Pulmonary artery endothelial cell (primary cell): ENCODE data around the gene ASB2. TPM values are rescaled to one million over a fixed set of nuclear protein-coding genes. Genes with fewer than 3 reads are reported as not detected.

Experiments used
- DNase-seq: peaks from one replicate; pipeline ENCODE4 v3.0.0-alpha.2; 2011; ENCODE audit warnings: low read depth, low spot score
- total RNA-seq: library from RNA; depleted of rRNA; stranded (reverse); fragments of >200 nt; gene quantifications from 2 replicates; pipeline ENCODE4 v1.2.3, GENCODE V29; 2014

ASB2 gene
- not detected in 2 replicates for total RNA-seq

DNA sequence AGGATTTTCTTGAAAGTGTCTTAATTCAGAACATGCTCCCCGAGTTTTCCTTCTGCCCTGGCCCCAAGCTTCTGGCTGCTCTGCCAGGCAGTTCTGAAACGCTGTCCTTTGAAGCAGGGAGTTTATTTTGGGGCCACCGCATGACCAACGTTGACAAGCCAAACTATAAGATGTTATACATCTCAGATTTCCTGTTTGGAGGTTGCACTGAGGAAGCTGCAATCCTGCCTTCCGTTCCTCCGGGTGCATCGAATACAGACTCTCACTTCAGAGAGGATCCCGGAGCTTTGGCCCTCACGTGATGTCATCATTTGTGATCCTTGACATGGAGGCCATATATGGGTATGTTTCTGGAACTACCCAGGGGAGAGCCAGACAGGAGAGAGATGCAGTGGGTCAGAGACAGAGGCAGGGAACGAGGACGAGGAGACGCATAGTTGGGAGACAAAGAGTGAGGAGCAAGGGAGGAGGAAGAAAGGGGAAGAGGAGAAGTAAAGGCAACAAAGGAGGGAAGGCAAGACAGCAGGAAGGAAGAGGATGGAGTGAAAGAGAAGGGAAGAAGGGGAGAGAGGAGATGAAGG lies at the start of gene ASB2:
Gene ASB2, minus strand, starts transcription at position 94 of the 581 bp plus-strand sequence. CDS start 12,031 bp downstream, outside the sequence.
- DNase-seq: no peak

- no peak for DNase-seq
Observed at GRCh38 chr14:94025720-94026119, 49.4 kb upstream of the ASB2 start.

GRCh38 chr14:94024549-94024948 lies 48.2 kb upstream of the ASB2 start:
- DNase-seq: no peak

DNA sequence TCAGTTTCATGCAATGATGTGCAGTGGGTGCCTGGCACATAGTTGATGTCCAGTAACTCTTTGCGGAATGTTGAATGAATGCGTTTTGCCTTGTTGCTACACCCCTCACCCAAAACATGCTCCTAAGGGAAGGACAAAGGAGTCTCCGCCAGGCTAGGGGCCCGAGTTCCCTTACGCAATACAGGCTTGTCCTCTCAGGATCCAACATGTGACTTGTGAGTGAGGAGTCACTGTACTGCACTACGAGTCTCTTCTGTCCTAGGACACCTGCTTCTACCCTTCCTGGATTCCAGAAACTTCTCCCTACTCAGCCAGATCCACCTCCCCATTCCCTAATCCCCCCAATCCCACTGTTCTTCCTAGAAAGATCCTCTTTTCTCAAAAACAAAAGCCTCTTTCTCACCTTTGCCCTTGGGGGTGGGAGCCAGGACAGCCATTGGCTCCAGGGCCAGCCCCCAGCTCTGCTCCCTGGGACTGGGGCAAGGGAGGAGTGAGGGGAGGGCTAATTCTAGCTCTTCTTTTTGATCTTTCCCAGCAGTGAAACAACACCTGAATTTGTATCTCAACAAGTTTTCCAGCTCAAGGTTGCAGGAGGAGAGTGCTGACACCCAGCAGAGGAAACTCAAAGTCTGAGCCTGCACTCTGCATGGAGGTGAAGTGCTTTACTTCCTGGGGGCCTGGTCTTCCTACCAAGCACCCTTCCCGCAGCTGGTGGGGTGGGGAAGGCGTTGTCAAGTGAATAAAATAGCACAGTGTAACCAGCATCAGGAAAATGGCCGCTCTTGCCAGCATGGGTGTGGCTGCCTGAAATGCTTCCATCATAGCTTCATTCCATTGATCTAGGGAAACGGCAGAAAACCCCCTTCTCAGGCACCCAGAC lies 46.4 kb upstream of the ASB2 start:
- DNase-seq: no peak

- no peak for DNase-seq
Observed at GRCh38 chr14:94021416-94022157, 45.2 kb upstream of the ASB2 start.

GRCh38 chr14:94021001-94021400 lies 44.6 kb upstream of the ASB2 start:
- no peak for DNase-seq

DNA sequence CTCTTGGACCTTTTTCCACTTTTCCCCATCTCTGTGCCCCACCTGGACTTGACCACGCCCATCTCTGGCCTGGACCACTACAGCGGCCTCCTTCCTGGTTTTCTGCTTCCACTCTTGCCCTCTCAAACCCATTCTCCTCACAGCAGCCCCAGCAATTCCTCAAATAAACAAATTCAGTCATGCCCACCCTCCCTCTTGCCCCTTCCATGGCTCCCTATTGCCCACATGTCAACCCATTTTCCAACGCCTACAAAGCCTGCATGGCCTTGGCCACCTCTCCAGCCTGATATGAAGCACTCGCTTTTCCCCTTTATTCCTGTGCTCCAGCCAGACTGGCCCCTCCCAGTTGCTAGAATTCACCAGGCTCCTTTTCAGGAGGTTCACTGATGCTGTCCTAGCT lies 43.9 kb upstream of the ASB2 start:
- DNase-seq: no peak

- no peak for DNase-seq
Observed at GRCh38 chr14:94019329-94019728, 43.0 kb upstream of the ASB2 start.

GRCh38 chr14:94018308-94018707 lies 41.9 kb upstream of the ASB2 start:
- no peak for DNase-seq

DNA sequence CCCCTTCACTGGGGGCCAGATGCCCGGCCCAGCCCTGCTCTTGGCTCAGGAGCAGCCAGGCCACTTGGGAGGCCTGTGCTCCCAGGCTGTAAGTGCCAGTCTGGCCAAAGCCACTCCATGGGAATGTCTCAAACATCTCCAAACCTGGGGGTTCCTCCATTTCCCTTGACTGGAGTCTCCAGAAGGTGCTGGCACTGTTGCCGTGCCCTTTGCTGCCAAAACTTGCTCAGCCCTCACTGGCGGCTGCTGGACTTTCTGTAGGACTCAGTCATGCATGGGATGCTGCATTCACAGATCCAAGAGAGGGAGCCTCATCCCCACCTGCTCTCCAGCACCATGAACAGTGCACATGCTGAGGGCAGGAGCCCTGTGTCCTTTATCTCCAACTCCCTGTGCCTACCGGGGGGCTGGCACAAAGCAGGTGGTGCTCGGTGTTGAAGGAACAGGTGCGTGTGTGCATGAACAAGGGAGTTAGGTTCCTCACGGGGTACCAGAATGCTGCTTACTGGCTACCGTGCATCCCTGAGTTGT lies 40.1 kb upstream of the ASB2 start:
- no peak for DNase-seq

- no peak for DNase-seq
Observed at GRCh38 chr14:94015223-94015622, 38.9 kb upstream of the ASB2 start.

DNA sequence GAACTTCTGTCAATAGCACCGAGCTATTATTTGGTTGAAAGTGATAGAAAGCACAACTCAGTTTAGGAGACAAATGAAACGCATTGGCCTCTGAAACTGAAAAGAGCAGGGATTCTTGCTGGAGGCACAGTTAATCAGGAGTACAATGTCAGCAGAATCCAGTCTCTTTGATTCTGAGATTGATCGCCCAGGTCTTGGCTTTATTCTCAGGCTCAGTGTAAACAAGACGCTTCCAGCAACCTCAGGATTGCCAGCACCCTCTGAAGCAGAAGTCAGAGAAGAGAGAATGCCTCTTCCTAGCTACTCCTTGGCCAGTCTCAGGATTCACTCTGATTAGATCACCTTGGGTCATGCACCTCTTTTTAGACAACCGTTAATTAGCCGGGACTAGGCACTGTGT lies 38.0 kb upstream of the ASB2 start:
- no peak for DNase-seq

DNA sequence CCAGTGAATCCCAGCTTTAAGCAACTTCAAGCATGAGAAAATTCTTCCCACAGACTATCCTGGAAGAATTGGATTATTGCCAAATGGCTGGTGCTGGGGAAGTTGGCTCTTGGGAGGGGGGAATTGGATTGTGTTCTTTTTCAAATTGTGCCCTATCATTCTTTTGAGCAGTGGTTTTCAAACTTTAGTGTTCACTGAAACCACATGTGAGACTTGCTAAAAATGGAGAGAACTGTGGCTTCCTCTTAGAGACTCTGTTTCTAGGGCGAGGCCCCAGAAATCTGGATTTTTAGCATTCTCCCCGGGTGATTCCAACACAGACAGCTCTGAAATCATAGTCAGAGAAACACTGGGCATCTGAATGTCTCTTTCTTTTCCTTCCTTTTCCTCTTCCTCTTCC lies 35.4 kb upstream of the ASB2 start:
- DNase-seq: no peak

DNA sequence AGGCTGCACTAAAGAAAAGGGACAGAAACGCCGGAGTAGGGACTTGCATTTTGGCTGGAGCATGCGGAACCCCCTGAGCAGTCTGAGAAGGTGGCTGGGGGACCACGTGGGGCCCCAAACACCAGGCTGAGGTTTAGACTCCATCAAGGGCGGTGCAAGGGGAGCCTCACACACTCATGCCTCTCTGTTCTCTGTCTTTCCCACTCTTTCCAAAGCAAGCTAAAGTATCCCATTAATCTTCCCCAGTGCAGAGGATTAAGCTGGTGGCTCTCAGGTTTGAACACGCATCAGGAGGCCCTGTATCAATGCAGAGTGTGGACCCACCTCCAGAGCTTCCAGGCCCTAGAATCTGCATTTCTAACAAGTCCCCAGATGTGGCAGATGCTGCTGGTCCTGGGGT lies 34.3 kb upstream of the ASB2 start:
- DNase-seq: no peak

DNA sequence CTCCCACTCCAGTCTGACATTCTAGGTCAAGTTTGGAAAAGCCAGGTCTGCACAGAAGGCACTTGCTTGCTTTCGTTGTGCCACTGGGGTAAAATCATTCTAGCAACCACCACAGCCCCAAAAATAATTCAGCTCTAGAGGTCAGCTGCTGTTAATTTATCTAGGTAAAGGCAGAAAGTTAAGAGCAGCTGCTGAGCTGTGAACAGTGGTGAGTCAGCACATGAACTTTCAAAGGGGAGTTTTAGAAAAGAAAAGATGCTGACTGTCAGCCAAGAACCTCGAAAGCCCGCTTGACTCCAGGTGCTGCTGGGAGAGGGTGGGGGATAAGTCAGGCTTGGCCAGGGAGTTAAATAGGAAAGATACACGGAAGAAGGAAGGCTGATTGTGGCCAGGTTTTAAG lies 33.4 kb upstream of the ASB2 start:
- DNase-seq: no peak

GRCh38 chr14:94008234-94008633 lies 31.9 kb upstream of the ASB2 start:
- DNase-seq: no peak

DNA sequence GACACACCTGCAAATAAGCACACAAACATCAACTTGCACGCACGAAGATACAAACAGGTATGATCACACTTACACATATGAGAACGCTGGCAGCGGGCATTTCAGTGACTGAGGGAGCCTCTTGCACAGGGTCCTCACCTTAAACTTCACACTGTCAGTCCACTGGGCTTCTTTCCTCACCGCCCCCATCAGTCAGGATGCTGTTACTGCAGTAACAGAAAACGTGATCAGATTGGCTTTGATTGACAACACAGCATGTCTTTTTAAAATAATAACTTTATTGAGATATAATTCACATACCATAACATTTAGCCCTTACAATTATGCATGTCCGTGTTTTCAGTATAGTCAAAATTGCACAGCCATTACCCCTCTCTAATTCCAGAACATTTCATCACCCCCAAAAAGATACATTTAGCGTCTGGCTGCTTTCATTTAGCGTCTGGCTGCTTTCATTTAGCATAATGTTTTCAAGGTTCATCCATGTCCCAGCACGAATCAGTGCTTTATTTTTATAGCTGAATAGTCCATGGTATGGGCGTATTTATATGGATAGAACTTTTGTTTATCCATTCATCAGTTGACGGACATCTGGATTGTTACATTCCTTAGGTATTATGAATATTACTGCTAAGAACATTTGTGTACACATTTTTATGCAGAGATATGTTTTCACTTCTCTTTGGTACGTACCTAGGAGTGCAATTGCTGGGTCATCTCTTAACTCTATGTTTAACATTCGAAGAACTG lies 29.1 kb upstream of the ASB2 start:
- DNase-seq: no peak

DNA sequence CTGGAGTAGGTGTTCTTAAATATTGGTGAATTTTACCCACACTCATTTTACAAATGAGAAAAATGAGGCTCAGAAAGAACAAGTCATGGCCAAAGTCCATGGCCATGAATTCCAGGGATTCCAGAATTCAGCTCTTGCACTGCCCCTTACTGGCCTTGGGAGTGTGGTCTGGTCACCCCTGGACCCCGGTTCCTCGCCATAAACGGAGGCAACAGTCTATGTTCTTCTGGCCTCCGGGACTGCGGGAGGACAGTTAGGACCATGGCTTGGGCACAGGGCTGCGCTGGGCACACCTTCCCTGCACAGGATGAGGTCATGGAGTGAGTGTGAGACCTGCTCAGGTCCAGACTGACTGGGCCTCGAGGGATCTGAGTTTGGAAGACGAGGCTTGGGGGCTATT lies 27.6 kb upstream of the ASB2 start:
- no peak for DNase-seq

GRCh38 chr14:94003397-94003796 lies 27.0 kb upstream of the ASB2 start:
- no peak for DNase-seq

GRCh38 chr14:94001501-94002396 lies 25.4 kb upstream of the ASB2 start:
- peak; percentile 19 for DNase-seq
